Subcutaneous adipose tissue (tissue), 4 donors: Measurements from ENCODE around the gene TAS2R9. TPM values are rescaled to one million over a fixed set of nuclear protein-coding genes. Genes with fewer than 3 reads are reported as not detected.

Experiments used
- CTCF ChIP-seq: fragments of 450-650 bp; IDR thresholded peaks from one replicate; pipeline ENCODE4 v1.5.1; 2016; ENCODE audit warnings: low read depth, mild to moderate bottlenecking, control low read depth, antibody characterized with exemption, moderate library complexity
- total RNA-seq, 4 donors: library from RNA; depleted of rRNA; stranded (reverse); fragments of >200 nt; gene quantifications; one replicate each; pipeline ENCODE4 v1.1.0, GENCODE V29; 2016

TAS2R9 gene
- total RNA-seq = not detected

GRCh38 chr12:10810068-10810467 lies at the start of gene TAS2R9:
TAS2R9 (minus strand) TSS chr12:10810168; CDS start chr12:10810075, 93 bp downstream.
- TF ChIP-seq CTCF = no peak

GRCh38 chr12:10855807-10856206 lies 45.8 kb upstream of the TAS2R9 start:
- no peak for TF ChIP-seq CTCF

- no peak for TF ChIP-seq CTCF
Measured at GRCh38 chr12:10853776-10854175, 43.8 kb upstream of the TAS2R9 start.

- TF ChIP-seq CTCF = no peak
Measured at GRCh38 chr12:10851243-10851858, 41.4 kb upstream of the TAS2R9 start.

- TF ChIP-seq CTCF = no peak
Measured at GRCh38 chr12:10849425-10849878, 39.5 kb upstream of the TAS2R9 start, which contains the start of gene PRR4. PRR4 (minus strand) TSS chr12:10849475; CDS start chr12:10849437, 38 bp downstream.

- no peak for TF ChIP-seq CTCF
Measured at GRCh38 chr12:10847744-10848143, 37.8 kb upstream of the TAS2R9 start.

- TF ChIP-seq CTCF = no peak
Measured at GRCh38 chr12:10842862-10843261, 32.9 kb upstream of the TAS2R9 start.
